ENCODE measurements around the gene ITGA11. TPM values are rescaled to one million over a fixed set of nuclear protein-coding genes. Genes with fewer than 3 reads are reported as not detected.

ITGA11 gene
- total RNA-seq, 1 donor from 2014 or later, result 7.0 TPM

GRCh38 chr15:68256675-68257450 lies 175.1 kb downstream of the ITGA11 start:
- Histone ChIP-seq H3K27me3 (ENCODE audit: control insufficient read depth, insufficient read depth, low read length) (no peaks in the 10 kb centered on the region), H3K36me3 (ENCODE audit: control insufficient read depth, insufficient read depth, low read length) (no peaks in the 10 kb centered on the region), H3K4me3 (ENCODE audit: low read depth, low read length) (peak overlapping the region; percentile 46)
- no peak for DNase-seq (ENCODE audit: low read depth)
- TF ChIP-seq, protein P1, sequence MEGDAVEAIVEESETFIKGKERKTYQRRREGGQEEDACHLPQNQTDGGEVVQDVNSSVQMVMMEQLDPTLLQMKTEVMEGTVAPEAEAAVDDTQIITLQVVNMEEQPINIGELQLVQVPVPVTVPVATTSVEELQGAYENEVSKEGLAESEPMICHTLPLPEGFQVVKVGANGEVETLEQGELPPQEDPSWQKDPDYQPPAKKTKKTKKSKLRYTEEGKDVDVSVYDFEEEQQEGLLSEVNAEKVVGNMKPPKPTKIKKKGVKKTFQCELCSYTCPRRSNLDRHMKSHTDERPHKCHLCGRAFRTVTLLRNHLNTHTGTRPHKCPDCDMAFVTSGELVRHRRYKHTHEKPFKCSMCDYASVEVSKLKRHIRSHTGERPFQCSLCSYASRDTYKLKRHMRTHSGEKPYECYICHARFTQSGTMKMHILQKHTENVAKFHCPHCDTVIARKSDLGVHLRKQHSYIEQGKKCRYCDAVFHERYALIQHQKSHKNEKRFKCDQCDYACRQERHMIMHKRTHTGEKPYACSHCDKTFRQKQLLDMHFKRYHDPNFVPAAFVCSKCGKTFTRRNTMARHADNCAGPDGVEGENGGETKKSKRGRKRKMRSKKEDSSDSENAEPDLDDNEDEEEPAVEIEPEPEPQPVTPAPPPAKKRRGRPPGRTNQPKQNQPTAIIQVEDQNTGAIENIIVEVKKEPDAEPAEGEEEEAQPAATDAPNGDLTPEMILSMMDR (IDR thresholded peaks at IDR 0.05; ENCODE audit: insufficient read depth, low read length, poor library complexity, severe bottlenecking), result no peak

DNA sequence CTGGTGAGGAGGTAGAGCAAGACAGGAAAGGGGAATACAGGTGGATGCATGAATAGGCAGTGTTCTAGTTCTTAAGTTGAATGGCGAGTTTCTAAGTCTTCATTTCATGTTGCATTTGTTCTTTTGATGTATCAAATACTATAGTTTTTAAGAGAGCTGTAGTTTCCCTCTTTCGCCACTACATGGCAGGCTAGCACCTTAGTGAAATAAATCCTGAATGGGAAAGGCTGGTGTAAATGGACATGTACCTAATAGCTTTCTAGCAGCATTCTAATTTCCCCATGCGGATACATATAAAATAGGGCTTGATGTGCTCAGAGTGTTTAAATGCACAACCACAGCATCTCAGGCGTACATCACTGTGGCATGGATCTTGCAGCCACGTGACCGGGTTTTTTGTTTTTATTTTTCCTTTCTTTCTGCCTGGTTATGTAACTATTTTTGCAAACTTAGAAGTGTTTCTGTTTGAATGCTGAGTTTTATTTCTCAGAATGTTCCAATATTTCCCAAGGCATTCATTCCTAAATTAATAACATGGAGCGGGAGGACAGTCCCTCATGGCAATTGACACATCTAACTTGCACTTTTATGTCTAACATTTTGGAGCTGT lies 178.9 kb downstream of the ITGA11 start:
- no peaks in the 10 kb centered on the region for H3K36me3 ChIP-seq (ENCODE audit: control insufficient read depth, insufficient read depth, low read length)
- TF ChIP-seq, protein P1 (IDR thresholded peaks at IDR 0.05; ENCODE audit: insufficient read depth, low read length, poor library complexity, severe bottlenecking), result peak; percentile 80
- H3K4me3 ChIP-seq (ENCODE audit: low read depth, low read length), result no peak overlapping the region
- H3K27me3 ChIP-seq (ENCODE audit: control insufficient read depth, insufficient read depth, low read length), result no peaks in the 10 kb centered on the region
- DNase-seq (ENCODE audit: low read depth), result no peak

- H3K36me3 ChIP-seq (ENCODE audit: control insufficient read depth, insufficient read depth, low read length), result no peaks in the 10 kb centered on the region
- H3K4me3 ChIP-seq (ENCODE audit: low read depth, low read length), result no peak overlapping the region
- no peaks in the 10 kb centered on the region for H3K27me3 ChIP-seq (ENCODE audit: control insufficient read depth, insufficient read depth, low read length)
- TF ChIP-seq, protein P1 (IDR thresholded peaks at IDR 0.05; ENCODE audit: insufficient read depth, low read length, poor library complexity, severe bottlenecking), result no peak
- no peak for DNase-seq (ENCODE audit: low read depth)
Observed at GRCh38 chr15:68249058-68249713, 182.8 kb downstream of the ITGA11 start.

Other genes with a start within 250 kb of the ITGA11 start
- 2.4 and 5.3 TPM in 2 replicates for gene CALML4, start 226.8 kb downstream of the ITGA11 start, total RNA-seq
- gene CLN6, start 202.4 kb downstream of the ITGA11 start, total RNA-seq, result 29.0 and 31.4 TPM in 2 replicates
- 37.6 and 41.3 TPM in 2 replicates for gene FEM1B, start 154.4 kb downstream of the ITGA11 start, total RNA-seq
- 17.9 and 19.8 TPM in 2 replicates for gene CORO2B, start 146.8 kb upstream of the ITGA11 start, total RNA-seq